Fibroblast of skin of abdomen (primary cell): Measurements from ENCODE around the gene GAB2.

ENCODE experiments used
- DNase-seq: peaks from one replicate; pipeline ENCODE4 v3.0.0-alpha.2; 2013

The GAB2 gene

DNA sequence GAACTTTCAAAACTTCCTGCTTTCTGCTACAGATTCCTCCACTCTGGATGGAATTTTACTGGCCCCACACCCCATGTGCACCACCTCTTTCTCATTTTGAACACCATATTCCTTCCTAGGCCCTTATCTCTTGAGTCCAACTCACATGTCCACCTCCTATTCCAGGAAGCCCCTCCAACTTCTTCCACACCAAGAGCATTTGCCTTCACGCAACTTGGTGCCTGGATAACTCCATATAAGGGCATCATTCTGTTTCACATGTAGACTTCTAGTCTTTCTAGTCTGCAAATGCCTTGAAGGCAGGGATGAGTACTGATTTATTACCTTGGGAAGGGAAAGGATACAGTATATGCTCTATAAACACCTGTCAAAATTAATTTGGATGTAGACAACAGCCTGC, 17.5 kb downstream of the GAB2 start:
- no peak for DNase-seq

GRCh38 chr11:78399136-78399535, 18.5 kb downstream of the GAB2 start:
- DNase-seq: no peak

DNA sequence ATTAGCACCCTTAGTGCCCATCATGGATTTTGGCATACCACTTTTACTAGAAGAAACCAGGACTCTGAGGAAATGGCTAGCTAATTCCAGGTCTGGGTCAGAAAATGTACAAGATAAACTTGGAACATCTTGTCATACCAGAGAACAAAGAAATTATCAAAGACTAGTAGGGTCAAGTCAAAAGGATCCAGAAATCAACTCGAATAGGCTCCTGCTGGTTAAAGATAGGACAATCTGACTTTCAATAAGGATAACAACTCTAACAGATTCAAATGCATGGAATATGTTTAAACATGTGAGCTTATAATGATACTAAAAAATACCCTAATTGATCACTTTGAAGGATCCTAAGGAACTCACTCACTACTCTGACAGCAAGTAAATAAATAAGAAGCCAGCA, 18.9 kb downstream of the GAB2 start:
- no peak for DNase-seq

DNA sequence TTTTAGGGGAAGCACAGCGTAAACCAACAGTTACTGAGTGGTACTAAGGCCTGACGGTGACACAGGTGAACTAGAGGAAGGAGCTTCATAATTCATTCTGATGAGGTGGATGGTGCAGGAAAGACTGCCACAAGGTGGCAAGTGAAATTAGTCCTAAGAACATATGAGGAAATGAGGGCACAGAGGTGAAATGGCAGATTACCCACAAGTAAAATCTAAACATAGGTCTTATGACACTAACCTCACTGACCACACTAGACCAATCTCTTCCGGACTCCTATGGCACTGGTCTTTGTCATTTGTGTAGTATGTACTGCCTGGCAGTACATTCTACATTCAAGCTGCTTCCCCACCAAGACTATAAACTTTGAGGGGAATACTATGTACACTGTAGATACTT, 20.2 kb downstream of the GAB2 start:
- DNase-seq: no peak

- no peak for DNase-seq
These were observed 22.0 kb downstream of the GAB2 start for GRCh38 chr11:78395597-78395996.

GRCh38 chr11:78392854-78393253, 24.8 kb downstream of the GAB2 start:
- no peak for DNase-seq

- DNase-seq: no peak
These were observed 26.2 kb downstream of the GAB2 start for GRCh38 chr11:78391424-78391823.

DNA sequence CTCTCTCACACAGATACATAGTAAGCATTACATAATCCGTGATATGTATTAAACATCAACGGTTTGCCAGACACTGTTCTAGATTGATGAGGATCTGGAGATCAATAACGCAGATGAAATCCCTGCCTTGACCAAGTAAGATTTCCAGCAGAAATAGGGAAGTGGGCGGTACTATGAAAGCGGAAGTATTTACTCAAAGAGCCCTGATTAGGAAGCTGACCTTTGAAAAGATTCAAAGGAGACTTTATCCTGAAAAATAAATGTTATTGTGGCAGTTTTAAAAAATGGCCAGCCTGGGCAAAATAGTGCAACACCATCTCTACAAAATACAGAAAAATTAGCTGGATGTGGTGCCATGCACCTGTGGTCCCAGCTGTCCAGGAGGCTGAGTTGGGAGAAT, 26.8 kb downstream of the GAB2 start:
- DNase-seq: no peak

DNA sequence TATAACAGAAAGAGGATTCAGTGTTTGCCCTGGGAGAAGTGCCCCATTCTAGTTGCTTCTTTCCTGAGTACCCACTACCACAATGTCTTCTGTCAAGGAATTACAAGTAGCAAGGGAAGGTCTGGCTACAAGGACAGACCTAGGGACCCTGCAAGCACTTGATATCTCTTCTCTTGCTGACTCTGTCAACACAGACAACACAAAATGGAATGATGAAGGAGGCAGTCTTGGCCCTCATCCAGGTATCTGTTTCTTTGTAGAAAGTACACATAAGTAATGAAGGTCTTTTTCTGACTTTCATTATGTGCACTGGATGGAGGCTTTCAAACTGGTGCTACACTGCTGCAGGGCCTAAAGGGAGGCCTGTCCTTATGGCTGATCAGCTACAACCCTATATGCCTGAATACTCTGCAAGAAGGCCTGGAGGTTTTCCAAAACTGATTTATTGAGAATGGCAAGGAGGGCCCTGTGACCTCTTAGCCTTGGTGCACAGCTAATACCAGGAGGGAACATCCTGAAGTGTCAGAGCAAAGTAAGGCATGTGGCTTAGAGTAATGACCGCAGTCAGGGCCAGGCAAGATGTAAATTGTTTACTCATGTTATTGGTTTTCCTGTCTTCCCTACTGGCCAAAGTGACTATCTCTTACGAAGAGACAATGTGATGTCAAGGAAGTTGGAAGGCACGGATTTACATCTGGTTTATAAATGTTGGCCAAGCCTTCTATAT, 31.2 kb downstream of the GAB2 start:
- no peak for DNase-seq

GRCh38 chr11:78385205-78385604, 32.4 kb downstream of the GAB2 start:
- DNase-seq: no peak

DNA sequence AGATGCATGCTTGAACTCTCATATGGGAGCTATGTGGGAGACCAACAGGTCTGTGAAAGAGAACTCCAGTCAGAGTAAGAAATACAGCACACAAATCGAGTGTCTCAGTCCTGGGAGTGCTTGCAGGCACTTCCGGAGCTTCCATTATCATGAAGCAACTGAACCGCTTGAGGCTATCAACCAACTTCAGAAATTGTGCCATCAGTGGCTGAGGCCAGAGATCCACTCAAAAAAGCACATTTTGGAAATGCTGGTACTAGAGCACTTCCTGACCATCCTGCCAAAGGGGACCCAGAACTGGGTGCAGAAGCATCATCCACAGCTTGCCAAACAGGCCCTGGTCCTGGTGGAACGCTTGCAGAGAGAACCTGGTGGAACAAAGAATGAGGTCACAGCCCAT, 33.4 kb downstream of the GAB2 start:
- DNase-seq: no peak

- peak; percentile 56 for DNase-seq
These were observed 35.8 kb downstream of the GAB2 start for GRCh38 chr11:78381865-78382264.

- peak; percentile 94 for DNase-seq
These were observed 37.0 kb downstream of the GAB2 start for GRCh38 chr11:78380615-78381051.

- peak; percentile 60 for DNase-seq
These were observed 38.5 kb downstream of the GAB2 start for GRCh38 chr11:78379039-78379670.

- no peak for DNase-seq
These were observed 39.8 kb downstream of the GAB2 start for GRCh38 chr11:78377625-78378418.

DNA sequence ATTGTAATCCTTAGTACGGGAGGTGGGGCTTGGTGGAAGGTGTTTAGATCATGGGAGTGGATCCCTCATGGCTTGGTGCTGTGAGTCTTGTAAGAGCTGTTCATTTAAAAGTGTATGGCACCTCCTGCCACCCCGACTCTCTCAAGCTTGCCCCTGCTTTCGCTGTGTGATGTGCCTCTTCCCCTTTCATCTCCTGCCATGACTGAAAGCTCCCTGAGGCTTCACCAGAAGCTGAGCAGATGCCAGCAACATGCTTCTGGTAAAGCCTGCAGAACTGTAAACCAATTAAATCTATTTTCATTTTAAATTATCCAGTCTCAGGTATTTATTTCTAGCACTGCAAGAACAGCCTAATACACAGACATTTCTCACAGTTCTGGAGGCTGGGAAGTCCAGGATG, 40.8 kb downstream of the GAB2 start:
- DNase-seq: no peak

GRCh38 chr11:78374917-78375316, 42.7 kb downstream of the GAB2 start:
- DNase-seq: no peak

GRCh38 chr11:78373689-78374088, 43.9 kb downstream of the GAB2 start:
- no peak for DNase-seq

- DNase-seq: no peak
These were observed 45.4 kb downstream of the GAB2 start for GRCh38 chr11:78372114-78372768.

- no peak for DNase-seq
These were observed 46.3 kb downstream of the GAB2 start for GRCh38 chr11:78371221-78371891.

DNA sequence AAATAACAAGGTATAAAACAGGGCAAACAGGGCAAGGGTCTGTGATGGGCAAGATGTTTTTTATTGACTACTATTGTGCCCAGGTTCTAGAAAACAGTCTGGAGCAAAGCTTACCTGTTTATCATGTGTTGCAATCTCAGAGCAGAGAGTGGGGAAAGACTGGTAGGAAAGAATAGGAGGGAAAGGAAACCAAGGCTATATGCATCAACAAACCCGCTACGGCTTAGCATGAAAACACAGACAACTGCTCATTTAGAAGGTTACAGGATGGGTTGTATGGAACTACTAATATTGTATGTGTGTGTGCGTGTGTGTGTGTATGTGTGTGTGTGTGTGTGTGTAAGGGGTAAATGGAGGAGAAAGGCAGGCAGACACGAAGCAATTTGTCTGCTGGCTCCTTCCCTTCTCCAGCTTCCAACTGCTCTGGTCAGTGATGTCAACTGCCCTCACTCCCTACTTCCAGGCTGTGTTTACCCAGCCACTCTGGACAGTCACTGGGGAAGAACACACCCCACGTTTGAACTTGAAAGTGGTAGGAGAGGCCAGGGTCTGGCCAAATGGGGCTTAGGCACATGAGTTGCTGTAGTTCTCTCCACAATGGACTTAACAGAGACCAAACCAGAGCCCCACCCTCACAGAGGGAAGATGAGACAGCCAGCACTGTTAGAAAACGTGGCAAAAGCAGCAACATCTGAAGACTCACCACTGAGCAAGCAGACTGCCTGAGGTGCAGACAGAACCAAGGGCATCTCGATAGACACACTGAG, 47.0 kb downstream of the GAB2 start:
- no peak for DNase-seq

DNA sequence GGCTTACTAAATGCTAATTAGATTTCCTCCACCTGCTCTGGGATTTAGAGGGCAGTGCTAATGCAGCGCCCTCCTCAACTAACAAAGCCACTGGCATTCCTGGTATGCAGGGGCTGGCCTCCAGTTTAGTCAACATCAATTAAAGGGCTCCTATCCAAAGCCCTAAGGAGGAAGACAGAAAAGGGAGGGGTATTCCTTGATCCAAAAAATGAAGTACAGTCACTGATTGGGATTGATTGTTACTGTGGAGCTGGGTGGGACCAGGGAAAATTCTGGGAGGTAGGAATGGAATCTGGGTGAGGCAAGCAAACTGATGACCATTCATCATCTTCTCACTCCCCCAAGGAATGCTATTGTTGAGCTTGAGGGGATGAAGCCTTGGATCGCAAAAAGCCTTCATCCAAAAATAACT, 52.2 kb downstream of the GAB2 start:
- peak; percentile 73 for DNase-seq
